H9 (cell line): ENCODE data around the gene AHNAK2. TPM values are rescaled to one million over a fixed set of nuclear protein-coding genes. Genes with fewer than 3 reads are reported as not detected.

Source experiments
- DNase-seq: peaks from one replicate; pipeline ENCODE4 v3.0.0-alpha.2; 2017
- H2AFZ ChIP-seq: one replicate; pipeline ENCODE4 v1.6.1; 2013; ENCODE audit warnings: mild to moderate bottlenecking, low read length, control low read depth, moderate library complexity
- H2AK5ac ChIP-seq: 2 replicates; pipeline ENCODE4 v1.6.1; 2013; ENCODE audit warnings: low read length, control low read depth, mixed read lengths; ENCODE audit not compliant: insufficient read length
- H2BK120ac ChIP-seq: one replicate; pipeline ENCODE4 v1.6.1; 2013; ENCODE audit warnings: low read depth, mild to moderate bottlenecking, low read length, control low read depth, inconsistent platforms; ENCODE audit not compliant: poor library complexity, severe bottlenecking
- H2BK12ac ChIP-seq: 2 replicates; pipeline ENCODE4 v1.6.1; 2013; ENCODE audit warnings: low read length, control low read depth, mixed read lengths, low read depth; ENCODE audit not compliant: insufficient read length
- H2BK15ac ChIP-seq: 2 replicates; pipeline ENCODE4 v1.6.1; 2013; ENCODE audit warnings: low read depth, low read length, control low read depth
- H2BK20ac ChIP-seq: one replicate; pipeline ENCODE4 v1.6.1; 2013; ENCODE audit warnings: low read depth, mild to moderate bottlenecking, low read length, control low read depth, inconsistent platforms; ENCODE audit not compliant: poor library complexity, severe bottlenecking
- H2BK5ac ChIP-seq: 2 replicates; pipeline ENCODE4 v1.6.1; 2013; ENCODE audit warnings: low read length, control low read depth, mixed read lengths; ENCODE audit not compliant: insufficient read length
- H3K14ac ChIP-seq: 2 replicates; pipeline ENCODE4 v1.6.1; 2013; ENCODE audit warnings: low read length, control low read depth; ENCODE audit not compliant: insufficient read depth
- H3K18ac ChIP-seq: 2 replicates; pipeline ENCODE4 v1.6.1; 2013; ENCODE audit warnings: low read depth, mild to moderate bottlenecking, mixed read lengths, low read length, control low read depth; ENCODE audit not compliant: insufficient read length
- H3K23ac ChIP-seq: 2 replicates; pipeline ENCODE4 v1.6.1; 2013; ENCODE audit warnings: low read length, control low read depth, mixed read lengths, low read depth; ENCODE audit not compliant: insufficient read length
- H3K23me2 ChIP-seq: 2 replicates; pipeline ENCODE4 v1.6.1; 2013; ENCODE audit warnings: low read depth, mild to moderate bottlenecking, mixed read lengths, low read length, control low read depth; ENCODE audit not compliant: insufficient read length, poor library complexity, severe bottlenecking
- H3K27ac ChIP-seq: 2 replicates; pipeline ENCODE4 v1.5.1; 2013; ENCODE audit warnings: low read length, control low read depth, mixed read lengths, low read depth; ENCODE audit not compliant: insufficient read length
- H3K27me3 ChIP-seq: 2 replicates; pipeline ENCODE4 v1.6.1; 2013; ENCODE audit warnings: low read length, control low read depth, inconsistent platforms; ENCODE audit not compliant: insufficient read depth
- H3K4ac ChIP-seq: 2 replicates; pipeline ENCODE4 v1.6.1; 2013; ENCODE audit warnings: low read depth, mild to moderate bottlenecking, control low read depth, inconsistent platforms, low read length, moderate library complexity
- H3K4me1 ChIP-seq: 2 replicates; pipeline ENCODE4 v1.6.1; 2013; ENCODE audit warnings: low read length, control low read depth, inconsistent platforms; ENCODE audit not compliant: insufficient read depth
- H3K4me2 ChIP-seq: 2 replicates; pipeline ENCODE4 v1.6.1; 2013; ENCODE audit warnings: low read length, control low read depth, mixed read lengths; ENCODE audit not compliant: insufficient read length, insufficient read depth
- H3K56ac ChIP-seq: 2 replicates; pipeline ENCODE4 v1.6.1; 2013; ENCODE audit warnings: low read depth, mild to moderate bottlenecking, mixed read lengths, low read length, control low read depth; ENCODE audit not compliant: insufficient read length
- H3K79me1 ChIP-seq: 2 replicates; pipeline ENCODE4 v1.6.1; 2013; ENCODE audit warnings: low read depth, mild to moderate bottlenecking, moderate library complexity, low read length, control low read depth, inconsistent platforms; ENCODE audit not compliant: insufficient read depth, poor library complexity, severe bottlenecking
- H3K79me2 ChIP-seq: 2 replicates; pipeline ENCODE4 v1.6.1; 2013; ENCODE audit warnings: low read length, control low read depth, inconsistent platforms; ENCODE audit not compliant: insufficient read depth
- H3K9ac ChIP-seq: 2 replicates; pipeline ENCODE4 v1.6.1; 2013; ENCODE audit warnings: low read length, control low read depth, mixed read lengths; ENCODE audit not compliant: insufficient read length; ENCODE audit errors: extremely low read depth
- H3K9me3 ChIP-seq: one replicate; pipeline ENCODE4 v1.6.1; 2013; ENCODE audit warnings: low read depth, low read length, inconsistent platforms; ENCODE audit not compliant: control insufficient read depth
- H3T11ph ChIP-seq: one replicate; pipeline ENCODE4 v1.6.1; 2013; ENCODE audit warnings: mild to moderate bottlenecking, low read length, control low read depth, inconsistent platforms
- H4K20me1 ChIP-seq: one replicate; pipeline ENCODE4 v1.6.1; 2013; ENCODE audit not compliant: control insufficient read depth, insufficient read length, insufficient read depth
- H4K5ac ChIP-seq: 2 replicates; pipeline ENCODE4 v1.6.1; 2013; ENCODE audit warnings: low read depth, mild to moderate bottlenecking, mixed read lengths, low read length, control low read depth; ENCODE audit not compliant: insufficient read length
- H4K8ac ChIP-seq: replicated peaks from 2 replicates; pipeline ENCODE4 v1.6.1; 2013; ENCODE audit warnings: low read length, control low read depth, mixed read lengths, low read depth; ENCODE audit not compliant: insufficient read length
- H4K91ac ChIP-seq: 2 replicates; pipeline ENCODE4 v1.6.1; 2013; ENCODE audit warnings: low read depth, mild to moderate bottlenecking, moderate library complexity, mixed read lengths, low read length, control low read depth; ENCODE audit not compliant: insufficient read length
- H3K27ac Mint-ChIP-seq, 3 experiments: 2 replicates in 2 of 3; 3 replicates in 1 of 3; pipeline ENCODE4 v1.8.0; 2020 to 2021; ENCODE audit warnings: mixed read lengths in 3 of 3, mild to moderate bottlenecking in 1 of 3, moderate library complexity in 1 of 3
- H3K27me3 Mint-ChIP-seq: 2 replicates; pipeline ENCODE4 v1.8.0; 2021; ENCODE audit warnings: low read depth, mild to moderate bottlenecking, moderate library complexity, mixed read lengths
- H3K36me3 Mint-ChIP-seq, 3 experiments: 2 replicates in 2 of 3; 3 replicates in 1 of 3; pipeline ENCODE4 v1.8.0; 2020 to 2021; ENCODE audit warnings: low read depth in 3 of 3, mixed read lengths in 3 of 3; ENCODE audit not compliant: insufficient read depth in 1 of 3
- H3K4me1 Mint-ChIP-seq, 2 experiments: 2 replicates each; pipeline ENCODE4 v1.8.0; 2020; ENCODE audit warnings: mixed read lengths in 2 of 2
- H3K4me3 Mint-ChIP-seq, 2 experiments: 2 replicates in 1 of 2; 3 replicates in 1 of 2; pipeline ENCODE4 v1.8.0; 2020 to 2021; ENCODE audit warnings: mild to moderate bottlenecking in 2 of 2, mixed read lengths in 2 of 2, moderate library complexity in 1 of 2
- H3K9me3 Mint-ChIP-seq, 2 experiments: 2 replicates in 1 of 2; 3 replicates in 1 of 2; pipeline ENCODE4 v1.8.0; 2020; ENCODE audit warnings: mild to moderate bottlenecking in 2 of 2, mixed read lengths in 2 of 2, moderate library complexity in 1 of 2
- WGBS: extraction: QIAGEN DNeasy Blood & Tissue Kit; methylation state at CpG from one replicate; pipeline ENCODE4 v1.1.7; 2013; ENCODE audit warnings: missing lambda C conversion rate, low lambda C conversion rate, mixed read lengths; ENCODE audit not compliant: insufficient read length; ENCODE audit errors: extremely low coverage; 5-methylcytosine and 5-hydroxymethylcytosine counted together
- total RNA-seq: library from RNA; stranded (reverse); gene quantifications from 2 replicates; pipeline ENCODE4 v1.2.1, GENCODE V29; 2021
- TF ChIP-seq, protein P1 (sequence below): fragments of 200-600 bp; sonication (generic); conservative IDR thresholded peaks from 3 replicates; pipeline ENCODE4 v1.8.0; 2021; ENCODE audit warnings: antibody characterized with exemption, mild to moderate bottlenecking

AHNAK2 gene
- total RNA-seq, 1 experiment from 2014 or later, result 2.8 TPM

DNA sequence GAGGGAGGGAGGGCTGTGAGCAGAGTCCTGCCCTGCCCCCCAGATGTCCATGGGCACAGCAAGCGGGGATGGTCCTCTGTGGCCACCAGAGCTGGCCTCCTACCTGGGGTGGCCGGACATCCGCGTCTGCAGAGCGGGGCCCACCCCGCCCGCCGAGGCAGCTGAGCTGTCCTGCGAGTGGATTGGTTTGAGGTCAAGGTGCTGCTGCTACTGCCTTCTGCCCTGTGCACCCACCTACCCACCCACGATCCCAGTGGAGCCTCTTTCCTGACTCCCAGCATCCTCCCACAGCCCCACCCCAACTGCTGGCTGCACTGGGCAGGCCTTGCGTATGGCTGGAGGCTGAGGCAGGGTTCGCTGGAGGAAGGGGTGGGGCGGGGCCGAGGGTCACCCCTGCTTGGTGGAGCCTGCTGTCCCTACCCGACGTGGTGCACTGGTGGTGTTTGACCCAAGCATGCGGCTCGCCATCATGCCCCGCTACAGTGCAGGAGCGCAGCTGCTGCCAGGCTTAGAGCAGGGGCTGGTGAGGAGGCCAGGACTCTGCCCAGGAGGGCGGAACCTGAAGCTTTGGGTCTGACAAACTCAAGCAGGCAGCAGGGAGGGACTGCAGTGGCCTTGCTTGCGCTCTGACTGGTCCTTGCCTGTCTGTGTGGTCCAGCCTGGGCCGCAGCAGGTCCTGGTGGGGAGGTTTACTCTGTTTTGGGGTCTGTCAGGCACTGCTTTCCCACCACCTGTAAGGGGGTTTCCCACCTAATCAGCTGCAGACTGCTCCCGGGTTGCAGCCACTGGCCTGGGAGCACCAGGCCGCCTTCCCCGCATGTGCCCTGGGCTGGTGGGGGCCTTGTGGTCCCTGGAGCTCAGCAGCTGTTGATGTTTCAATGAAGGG, 89.4 kb downstream of the AHNAK2 start:
- H4K8ac ChIP-seq, result no peak overlapping the region
- H3K56ac ChIP-seq, result no peak overlapping the region
- H3K14ac ChIP-seq, result no peak overlapping the region
- H4K5ac ChIP-seq, result no peak overlapping the region
- H3K23me2 ChIP-seq, result no peaks in the 10 kb centered on the region
- no peak overlapping the region for H3K4me2 ChIP-seq
- H3K9ac ChIP-seq, result no peak overlapping the region
- H2AFZ ChIP-seq, result no peak overlapping the region
- Mint-ChIP-seq H3K27ac (no peak overlapping the region), H3K27me3 (no peaks in the 10 kb centered on the region; the same call in none of the 2 replicates), H3K4me1 (peaks cover 2 to 5% of the 10 kb centered on the region in 2 experiments; a peak in 3 of 4 replicates), H3K9me3 (peaks cover 0 to 5% of the 10 kb centered on the region in 2 experiments; a peak in 1 of 5 replicates), H3K36me3 (peaks cover 2 to 9% (median 6%) of the 10 kb centered on the region in 3 experiments; a peak in 3 of 7 replicates), H3K4me3 (no peak overlapping the region)
- no peak overlapping the region for H2BK120ac ChIP-seq
- H3T11ph ChIP-seq, result no peak overlapping the region
- no peaks in the 10 kb centered on the region for H4K20me1 ChIP-seq
- no peak overlapping the region for H3K4ac ChIP-seq
- no peak overlapping the region for H3K23ac ChIP-seq
- no peaks in the 10 kb centered on the region for H3K9me3 ChIP-seq
- H4K91ac ChIP-seq, result no peak overlapping the region
- H3K79me2 ChIP-seq, result no peaks in the 10 kb centered on the region
- no peak overlapping the region for H3K18ac ChIP-seq
- H3K27me3 ChIP-seq, result no peaks in the 10 kb centered on the region
- H2BK5ac ChIP-seq, result no peak overlapping the region
- WGBS, result no CpG with 5 or more reads among the region's 26 CpGs
- H3K79me1 ChIP-seq, result no peaks in the 10 kb centered on the region
- no peak for DNase-seq
- H2AK5ac ChIP-seq, result no peak overlapping the region
- H2BK20ac ChIP-seq, result no peak overlapping the region
- no peaks in the 10 kb centered on the region for H3K4me1 ChIP-seq
- no peak overlapping the region for H3K27ac ChIP-seq
- TF ChIP-seq, protein P1, sequence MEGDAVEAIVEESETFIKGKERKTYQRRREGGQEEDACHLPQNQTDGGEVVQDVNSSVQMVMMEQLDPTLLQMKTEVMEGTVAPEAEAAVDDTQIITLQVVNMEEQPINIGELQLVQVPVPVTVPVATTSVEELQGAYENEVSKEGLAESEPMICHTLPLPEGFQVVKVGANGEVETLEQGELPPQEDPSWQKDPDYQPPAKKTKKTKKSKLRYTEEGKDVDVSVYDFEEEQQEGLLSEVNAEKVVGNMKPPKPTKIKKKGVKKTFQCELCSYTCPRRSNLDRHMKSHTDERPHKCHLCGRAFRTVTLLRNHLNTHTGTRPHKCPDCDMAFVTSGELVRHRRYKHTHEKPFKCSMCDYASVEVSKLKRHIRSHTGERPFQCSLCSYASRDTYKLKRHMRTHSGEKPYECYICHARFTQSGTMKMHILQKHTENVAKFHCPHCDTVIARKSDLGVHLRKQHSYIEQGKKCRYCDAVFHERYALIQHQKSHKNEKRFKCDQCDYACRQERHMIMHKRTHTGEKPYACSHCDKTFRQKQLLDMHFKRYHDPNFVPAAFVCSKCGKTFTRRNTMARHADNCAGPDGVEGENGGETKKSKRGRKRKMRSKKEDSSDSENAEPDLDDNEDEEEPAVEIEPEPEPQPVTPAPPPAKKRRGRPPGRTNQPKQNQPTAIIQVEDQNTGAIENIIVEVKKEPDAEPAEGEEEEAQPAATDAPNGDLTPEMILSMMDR, result no peak
- H2BK15ac ChIP-seq, result no peak overlapping the region
- H2BK12ac ChIP-seq, result no peak overlapping the region
